ENCODE data around the gene KRTAP10-5. TPM values are rescaled to one million over a fixed set of nuclear protein-coding genes. Genes with fewer than 3 reads are reported as not detected.

KRTAP10-5 gene
- total and polyA plus RNA-seq, 9 of the 15 experiments (the other 6 are each of a cell fraction or from before 2014, with no cell fraction given): not detected

- peaks cover 20 to 55% of the 10 kb centered on the region in 2 experiments; a peak in 4 of 5 replicates for H3K27me3 ChIP-seq (ENCODE audit: control insufficient read depth in 2 of 2, insufficient read depth in 2 of 2, low read length in 2 of 2)
- WGBS (ENCODE audit: insufficient coverage, low coverage, missing lambda C conversion rate): 0% methylated on average over 8 of the region's 10 CpGs
- no peak overlapping the region for H3K27ac ChIP-seq (ENCODE audit: extremely low read depth, low read depth, low read length)
- no peak for DNase-seq (ENCODE audit: extremely low read depth in 1 of 4, low spot score in 3 of 4)
- ChIA-PET CTCF (ENCODE audit: low intra/inter-chr PET ratio) (no interaction called here), POLR2A (no interaction called here)
- no peaks in the 10 kb centered on the region for H3K36me3 ChIP-seq (ENCODE audit: control insufficient read depth, insufficient read depth, low read length)
- ATAC-seq: no peak
- in situ Hi-C loops (cut with MboI) (no loop called here), intact Hi-C loops (cut with micrococcal nuclease) (no loop called here)
- no peak overlapping the region for H3K4me2 ChIP-seq (ENCODE audit: insufficient read depth, low read length)
- TF ChIP-seq ZNF217 (CRISPR knock-in tag; IDR thresholded peaks at IDR 0.05) (no peak), HNRNPL (IDR thresholded peaks at IDR 0.05; ENCODE audit: low read depth, low read length) (no peak), RBFOX2 (IDR thresholded peaks at IDR 0.05; ENCODE audit: low read depth, low read length) (no peak), XRCC3 (IDR thresholded peaks at IDR 0.05) (no peak), ZBED1 (IDR thresholded peaks at IDR 0.05) (no peak), MEIS2 (IDR thresholded peaks at IDR 0.05; ENCODE audit: partially characterized antibody) (no peak), DACH1 (IDR thresholded peaks at IDR 0.05; ENCODE audit: partially characterized antibody) (no peak), FOXK1 (CRISPR knock-in tag; IDR thresholded peaks at IDR 0.05; ENCODE audit: borderline replicate concordance) (no peak), ZSCAN29 (IDR thresholded peaks at IDR 0.05) (no peak)
- H3K9me3 ChIP-seq (replicated peaks; ENCODE audit: control insufficient read depth, insufficient read depth, low read depth, low read length): peaks cover 2% of the 10 kb centered on the region
- no peaks in the 10 kb centered on the region for H3K9me1 ChIP-seq (ENCODE audit: control insufficient read depth, insufficient read depth, low read length)
- FAIRE-seq: no peak
- no peak overlapping the region for H2AFZ ChIP-seq (ENCODE audit: low read depth, low read length)
- no peak overlapping the region for H3K9ac ChIP-seq (ENCODE audit: insufficient read depth in 1 of 2, low read depth in 2 of 2, low read length in 2 of 2)
- H3K4me3 ChIP-seq: no peak overlapping the region
- H3K79me2 ChIP-seq (ENCODE audit: control insufficient read depth, insufficient read depth, low read length): no peaks in the 10 kb centered on the region
- no TSS peak for BruUV-seq (replicated peaks)
- H3K4me1 ChIP-seq (replicated peaks in 1 of 2; ENCODE audit: control insufficient read depth in 2 of 2, insufficient read depth in 2 of 2, low read length in 2 of 2): peaks cover 0 to 11% of the 10 kb centered on the region in 2 experiments; a peak in 1 of 5 replicates
- H4K20me1 ChIP-seq (replicated peaks; ENCODE audit: control insufficient read depth, insufficient read depth, low read length): no peaks in the 10 kb centered on the region
Observed at GRCh38 chr21:44576025-44576420, 4.4 kb downstream of the KRTAP10-5 start.
